Measurements from ENCODE around the gene SCD5. TPM values are rescaled to one million over a fixed set of nuclear protein-coding genes. Genes with fewer than 3 reads are reported as not detected.

Gene SCD5
- total and polyA plus RNA-seq, 2 of the 13 experiments (the other 11 are each of a cell fraction or from before 2014, with no cell fraction given), result not detected

DNA sequence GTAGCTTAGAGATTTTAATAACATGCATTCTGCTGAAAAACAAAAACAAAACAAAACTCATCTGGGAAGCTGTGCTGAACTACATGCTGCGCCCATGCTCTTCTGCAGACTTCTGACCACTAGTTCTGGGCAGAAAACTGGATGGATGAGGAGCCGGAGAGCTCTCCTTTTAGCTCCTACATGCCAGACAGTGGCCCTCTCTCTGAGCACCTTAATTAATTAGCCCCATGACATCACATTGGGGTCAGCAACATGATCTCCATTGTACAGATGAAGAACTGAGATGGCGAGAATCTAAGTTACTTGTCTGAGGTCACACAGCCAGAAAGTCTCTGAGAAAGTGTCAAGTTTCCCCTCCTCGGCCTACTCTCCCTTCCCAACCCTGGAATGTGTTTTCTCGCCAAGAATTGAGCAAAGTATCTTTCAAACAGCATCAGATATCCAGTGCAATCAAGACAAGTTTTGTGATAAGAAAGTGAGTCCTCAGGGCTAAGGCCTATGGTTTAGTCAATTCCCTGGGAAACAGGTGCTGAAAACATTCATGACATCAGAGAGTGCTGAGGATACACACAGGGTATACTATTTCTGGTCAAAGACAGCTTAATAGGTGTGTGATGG lies 21.6 kb downstream of the SCD5 start:
- no peak for ATAC-seq
- Histone ChIP-seq H3K9me3 (ENCODE audit: low read length) (no peaks in the 10 kb centered on the region), H2AFZ (ENCODE audit: low read length) (no peak overlapping the region), H3K9ac (ENCODE audit: insufficient read depth, low read depth, low read length) (no peak overlapping the region), H3K27me3 (ENCODE audit: control insufficient read depth in 1 of 2, insufficient read depth in 2 of 2, low read length in 2 of 2) (peaks cover 0 to 17% of the 10 kb centered on the region in 2 experiments; a peak in 1 of 5 replicates), H4K20me1 (ENCODE audit: insufficient read depth, low read length) (no peaks in the 10 kb centered on the region), H3K79me2 (ENCODE audit: insufficient read depth, low read length) (no peaks in the 10 kb centered on the region), H3K4me1 (ENCODE audit: insufficient read depth, low read length) (peaks cover 18% of the 10 kb centered on the region), H3K27ac (ENCODE audit: extremely low read length, insufficient read depth, low read length) (no peak overlapping the region), H3K36me3 (replicated peaks in 1 of 2; ENCODE audit: control insufficient read depth in 1 of 2, insufficient read depth in 2 of 2, low read length in 2 of 2) (no peaks in the 10 kb centered on the region), H3K4me2 (ENCODE audit: low read depth, low read length) (no peak overlapping the region), H3K4me3 (replicated peaks in 1 of 3; ENCODE audit: insufficient read depth in 1 of 3, low read depth in 2 of 3, low read length in 3 of 3) (no peak overlapping the region)
- ChIA-PET POLR2A (no interaction called here), CTCF (ENCODE audit: low intra/inter-chr PET ratio, low total read pairs) (no interaction called here)
- 27% methylated on average over 5 of the region's 5 CpGs for WGBS (ENCODE audit: low lambda C conversion rate)
- TF ChIP-seq BORCS8-MEF2B (CRISPR knock-in tag; IDR thresholded peaks at IDR 0.05), result no peak
- no peak for TF ChIP-seq TOPORS (CRISPR knock-in tag; IDR thresholded peaks at IDR 0.05)
- no peak for TF ChIP-seq KLF11 (CRISPR knock-in tag; IDR thresholded peaks at IDR 0.05)
- TF ChIP-seq RBM39 (IDR thresholded peaks at IDR 0.05; ENCODE audit: low read depth, low read length, poor library complexity, severe bottlenecking), result no peak
- no peak for TF ChIP-seq TP53 (CRISPR knock-in tag; conservative IDR thresholded peaks at IDR 0.05)
- TF ChIP-seq KLF6 (CRISPR knock-in tag; IDR thresholded peaks at IDR 0.05), result no peak
- TF ChIP-seq, protein P1, sequence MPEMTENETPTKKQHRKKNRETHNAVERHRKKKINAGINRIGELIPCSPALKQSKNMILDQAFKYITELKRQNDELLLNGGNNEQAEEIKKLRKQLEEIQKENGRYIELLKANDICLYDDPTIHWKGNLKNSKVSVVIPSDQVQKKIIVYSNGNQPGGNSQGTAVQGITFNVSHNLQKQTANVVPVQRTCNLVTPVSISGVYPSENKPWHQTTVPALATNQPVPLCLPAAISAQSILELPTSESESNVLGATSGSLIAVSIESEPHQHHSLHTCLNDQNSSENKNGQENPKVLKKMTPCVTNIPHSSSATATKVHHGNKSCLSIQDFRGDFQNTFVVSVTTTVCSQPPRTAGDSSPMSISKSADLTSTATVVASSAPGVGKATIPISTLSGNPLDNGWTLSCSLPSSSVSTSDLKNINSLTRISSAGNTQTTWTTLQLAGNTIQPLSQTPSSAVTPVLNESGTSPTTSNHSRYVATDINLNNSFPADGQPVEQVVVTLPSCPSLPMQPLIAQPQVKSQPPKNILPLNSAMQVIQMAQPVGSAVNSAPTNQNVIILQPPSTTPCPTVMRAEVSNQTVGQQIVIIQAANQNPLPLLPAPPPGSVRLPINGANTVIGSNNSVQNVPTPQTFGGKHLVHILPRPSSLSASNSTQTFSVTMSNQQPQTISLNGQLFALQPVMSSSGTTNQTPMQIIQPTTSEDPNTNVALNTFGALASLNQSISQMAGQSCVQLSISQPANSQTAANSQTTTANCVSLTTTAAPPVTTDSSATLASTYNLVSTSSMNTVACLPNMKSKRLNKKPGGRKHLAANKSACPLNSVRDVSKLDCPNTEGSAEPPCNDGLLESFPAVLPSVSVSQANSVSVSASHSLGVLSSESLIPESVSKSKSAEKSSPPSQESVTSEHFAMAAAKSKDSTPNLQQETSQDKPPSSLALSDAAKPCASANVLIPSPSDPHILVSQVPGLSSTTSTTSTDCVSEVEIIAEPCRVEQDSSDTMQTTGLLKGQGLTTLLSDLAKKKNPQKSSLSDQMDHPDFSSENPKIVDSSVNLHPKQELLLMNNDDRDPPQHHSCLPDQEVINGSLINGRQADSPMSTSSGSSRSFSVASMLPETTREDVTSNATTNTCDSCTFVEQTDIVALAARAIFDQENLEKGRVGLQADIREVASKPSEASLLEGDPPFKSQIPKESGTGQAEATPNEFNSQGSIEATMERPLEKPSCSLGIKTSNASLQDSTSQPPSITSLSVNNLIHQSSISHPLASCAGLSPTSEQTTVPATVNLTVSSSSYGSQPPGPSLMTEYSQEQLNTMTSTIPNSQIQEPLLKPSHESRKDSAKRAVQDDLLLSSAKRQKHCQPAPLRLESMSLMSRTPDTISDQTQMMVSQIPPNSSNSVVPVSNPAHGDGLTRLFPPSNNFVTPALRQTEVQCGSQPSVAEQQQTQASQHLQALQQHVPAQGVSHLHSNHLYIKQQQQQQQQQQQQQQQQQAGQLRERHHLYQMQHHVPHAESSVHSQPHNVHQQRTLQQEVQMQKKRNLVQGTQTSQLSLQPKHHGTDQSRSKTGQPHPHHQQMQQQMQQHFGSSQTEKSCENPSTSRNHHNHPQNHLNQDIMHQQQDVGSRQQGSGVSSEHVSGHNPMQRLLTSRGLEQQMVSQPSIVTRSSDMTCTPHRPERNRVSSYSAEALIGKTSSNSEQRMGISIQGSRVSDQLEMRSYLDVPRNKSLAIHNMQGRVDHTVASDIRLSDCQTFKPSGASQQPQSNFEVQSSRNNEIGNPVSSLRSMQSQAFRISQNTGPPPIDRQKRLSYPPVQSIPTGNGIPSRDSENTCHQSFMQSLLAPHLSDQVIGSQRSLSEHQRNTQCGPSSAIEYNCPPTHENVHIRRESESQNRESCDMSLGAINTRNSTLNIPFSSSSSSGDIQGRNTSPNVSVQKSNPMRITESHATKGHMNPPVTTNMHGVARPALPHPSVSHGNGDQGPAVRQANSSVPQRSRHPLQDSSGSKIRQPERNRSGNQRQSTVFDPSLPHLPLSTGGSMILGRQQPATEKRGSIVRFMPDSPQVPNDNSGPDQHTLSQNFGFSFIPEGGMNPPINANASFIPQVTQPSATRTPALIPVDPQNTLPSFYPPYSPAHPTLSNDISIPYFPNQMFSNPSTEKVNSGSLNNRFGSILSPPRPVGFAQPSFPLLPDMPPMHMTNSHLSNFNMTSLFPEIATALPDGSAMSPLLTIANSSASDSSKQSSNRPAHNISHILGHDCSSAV (CRISPR knock-in tag; IDR thresholded peaks at IDR 0.05; ENCODE audit: borderline replicate concordance), result no peak
- TF ChIP-seq GLI4 (CRISPR knock-in tag; IDR thresholded peaks at IDR 0.05; ENCODE audit: borderline replicate concordance), result no peak
- TF ChIP-seq, protein P2, sequence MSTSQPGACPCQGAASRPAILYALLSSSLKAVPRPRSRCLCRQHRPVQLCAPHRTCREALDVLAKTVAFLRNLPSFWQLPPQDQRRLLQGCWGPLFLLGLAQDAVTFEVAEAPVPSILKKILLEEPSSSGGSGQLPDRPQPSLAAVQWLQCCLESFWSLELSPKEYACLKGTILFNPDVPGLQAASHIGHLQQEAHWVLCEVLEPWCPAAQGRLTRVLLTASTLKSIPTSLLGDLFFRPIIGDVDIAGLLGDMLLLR (CRISPR knock-in tag; IDR thresholded peaks at IDR 0.05), result no peak
- no peak for TF ChIP-seq ATF1 (CRISPR knock-in tag; IDR thresholded peaks at IDR 0.05)
- no peak for TF ChIP-seq NFYC (CRISPR knock-in tag; IDR thresholded peaks at IDR 0.05)
- TF ChIP-seq ZBTB7B (CRISPR knock-in tag; IDR thresholded peaks at IDR 0.05), result no peak
- no peak for TF ChIP-seq MTF1 (CRISPR knock-in tag; IDR thresholded peaks at IDR 0.05)
- no peak for TF ChIP-seq GPN1 (CRISPR knock-in tag; IDR thresholded peaks at IDR 0.05; ENCODE audit: borderline replicate concordance)
- no peak for TF ChIP-seq ZNF367 (CRISPR knock-in tag; IDR thresholded peaks at IDR 0.05; ENCODE audit: borderline replicate concordance)
- no peak for TF ChIP-seq ZNF543 (CRISPR knock-in tag; IDR thresholded peaks at IDR 0.05)
- no peak for TF ChIP-seq ZEB1 (IDR thresholded peaks at IDR 0.05; ENCODE audit: insufficient replicate concordance, low read depth)
- BruUV-seq (replicated peaks), result no TSS peak
- no peak for FAIRE-seq
- intact Hi-C loops (cut with micrococcal nuclease; ENCODE audit: unreplicated experiment) (no loop called here), in situ Hi-C loops (cut with HindIII; ENCODE audit: extremely low pct_ligation_motif_present, low pct_unique_long_range_greater_than_20kb) (no loop called here)
- no peak for DNase-seq (ENCODE audit: low spot score)
